A673 (cell line): ENCODE measurements around the gene DGAT2L6.

Experiments used
- EZH2 ChIP-seq: fragments of 200-600 bp; sonication (generic); IDR thresholded peaks from 2 replicates; pipeline ENCODE4 v1.6.1; 2017; ENCODE audit warnings: borderline replicate concordance, low read depth, mild to moderate bottlenecking, mixed read lengths, antibody characterized with exemption, low read length; ENCODE audit not compliant: poor library complexity, severe bottlenecking
- TF ChIP-seq, protein P1 (sequence below): fragments of 300-800, 200-600 bp; sonication (generic); conservative IDR thresholded peaks from 2 replicates; pipeline ENCODE4 v1.5.1; 2017; ENCODE audit warnings: low read depth, mild to moderate bottlenecking, antibody characterized with exemption, low read length, moderate library complexity, mixed read lengths

- TF ChIP-seq, protein P1, sequence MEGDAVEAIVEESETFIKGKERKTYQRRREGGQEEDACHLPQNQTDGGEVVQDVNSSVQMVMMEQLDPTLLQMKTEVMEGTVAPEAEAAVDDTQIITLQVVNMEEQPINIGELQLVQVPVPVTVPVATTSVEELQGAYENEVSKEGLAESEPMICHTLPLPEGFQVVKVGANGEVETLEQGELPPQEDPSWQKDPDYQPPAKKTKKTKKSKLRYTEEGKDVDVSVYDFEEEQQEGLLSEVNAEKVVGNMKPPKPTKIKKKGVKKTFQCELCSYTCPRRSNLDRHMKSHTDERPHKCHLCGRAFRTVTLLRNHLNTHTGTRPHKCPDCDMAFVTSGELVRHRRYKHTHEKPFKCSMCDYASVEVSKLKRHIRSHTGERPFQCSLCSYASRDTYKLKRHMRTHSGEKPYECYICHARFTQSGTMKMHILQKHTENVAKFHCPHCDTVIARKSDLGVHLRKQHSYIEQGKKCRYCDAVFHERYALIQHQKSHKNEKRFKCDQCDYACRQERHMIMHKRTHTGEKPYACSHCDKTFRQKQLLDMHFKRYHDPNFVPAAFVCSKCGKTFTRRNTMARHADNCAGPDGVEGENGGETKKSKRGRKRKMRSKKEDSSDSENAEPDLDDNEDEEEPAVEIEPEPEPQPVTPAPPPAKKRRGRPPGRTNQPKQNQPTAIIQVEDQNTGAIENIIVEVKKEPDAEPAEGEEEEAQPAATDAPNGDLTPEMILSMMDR: no peak
- no peak for TF ChIP-seq EZH2
Observed at GRCh38 chrX:70138622-70139021, 38.7 kb upstream of the DGAT2L6 start.
